HEK293 (cell line): Measurements from ENCODE around the gene PER1.

ENCODE experiments used
- EGR2 ChIP-seq: fragments of 450-650 bp; formaldehyde crosslinking; IDR thresholded peaks from 2 replicates; pipeline ENCODE4 v1.5.1; 2016; ENCODE audit warnings: low read depth, missing biosample characterization, missing genetic modification characterization
- GLIS1 ChIP-seq: fragments of 450-650 bp; formaldehyde crosslinking; IDR thresholded peaks from 2 replicates; pipeline ENCODE4 v1.5.1; 2016; ENCODE audit warnings: missing biosample characterization, missing genetic modification characterization
- KLF1 ChIP-seq: fragments of 450-650 bp; formaldehyde crosslinking; IDR thresholded peaks from 2 replicates; pipeline ENCODE4 v1.5.1; 2016; ENCODE audit warnings: missing biosample characterization, missing genetic modification characterization
- OSR2 ChIP-seq: fragments of 450-650 bp; formaldehyde crosslinking; IDR thresholded peaks from 2 replicates; pipeline ENCODE4 v1.5.1; 2016; ENCODE audit warnings: missing biosample characterization, missing genetic modification characterization
- SCRT2 ChIP-seq: fragments of 450-650 bp; formaldehyde crosslinking; IDR thresholded peaks from 2 replicates; pipeline ENCODE4 v1.5.1; 2016; ENCODE audit warnings: missing biosample characterization, missing genetic modification characterization
- TRIM28 ChIP-seq: IDR thresholded peaks from 2 replicates; pipeline ENCODE4 v1.6.1; 2011; ENCODE audit warnings: low read length, control low read depth, borderline replicate concordance
- WT1 ChIP-seq: fragments of 450-650 bp; formaldehyde crosslinking; IDR thresholded peaks from 2 replicates; pipeline ENCODE4 v1.5.1; 2016; ENCODE audit warnings: missing biosample characterization, missing genetic modification characterization
- YY1 ChIP-seq: fragments of 450-650 bp; formaldehyde crosslinking; IDR thresholded peaks from 2 replicates; pipeline ENCODE4 v1.5.1; 2018; ENCODE audit warnings: missing biosample characterization, missing genetic modification characterization
- ZBTB48 ChIP-seq: fragments of 450-650 bp; formaldehyde crosslinking; IDR thresholded peaks from 2 replicates; pipeline ENCODE4 v1.5.1; 2016; ENCODE audit warnings: missing biosample characterization, missing genetic modification characterization
- ZNF184 ChIP-seq: fragments of 450-650 bp; IDR thresholded peaks from 2 replicates; pipeline ENCODE4 v1.5.1; 2018; ENCODE audit warnings: missing biosample characterization, mild to moderate bottlenecking, missing genetic modification characterization
- ZNF221 ChIP-seq: fragments of 450-650 bp; formaldehyde crosslinking; IDR thresholded peaks from 2 replicates; pipeline ENCODE4 v1.5.1; 2017; ENCODE audit warnings: missing biosample characterization, missing genetic modification characterization, borderline replicate concordance
- ZNF23 ChIP-seq: fragments of 450-650 bp; formaldehyde crosslinking; IDR thresholded peaks from 2 replicates; pipeline ENCODE4 v1.5.1; 2016; ENCODE audit warnings: missing biosample characterization, missing genetic modification characterization, borderline replicate concordance
- ZNF280D ChIP-seq: fragments of 450-650 bp; formaldehyde crosslinking; IDR thresholded peaks from 2 replicates; pipeline ENCODE4 v1.5.1; 2016; ENCODE audit warnings: missing biosample characterization, missing genetic modification characterization
- ZNF416 ChIP-seq: fragments of 450-650 bp; formaldehyde crosslinking; IDR thresholded peaks from 2 replicates; pipeline ENCODE4 v1.5.1; 2016; ENCODE audit warnings: missing biosample characterization, missing genetic modification characterization
- ZNF423 ChIP-seq: fragments of 450-650 bp; formaldehyde crosslinking; IDR thresholded peaks from 2 replicates; pipeline ENCODE4 v1.5.1; 2016; ENCODE audit warnings: missing biosample characterization, missing genetic modification characterization
- ZNF510 ChIP-seq: fragments of 450-650 bp; formaldehyde crosslinking; IDR thresholded peaks from 2 replicates; pipeline ENCODE4 v1.5.1; 2018; ENCODE audit warnings: mild to moderate bottlenecking, missing genetic modification characterization, missing biosample characterization; ENCODE audit not compliant: insufficient replicate concordance
- ZNF558 ChIP-seq: fragments of 450-650 bp; formaldehyde crosslinking; IDR thresholded peaks from 2 replicates; pipeline ENCODE4 v1.5.1; 2016; ENCODE audit warnings: missing biosample characterization, missing genetic modification characterization
- ZNF600 ChIP-seq: fragments of 450-650 bp; formaldehyde crosslinking; IDR thresholded peaks from 2 replicates; pipeline ENCODE4 v1.5.1; 2016; ENCODE audit warnings: missing biosample characterization, missing genetic modification characterization
- ZNF791 ChIP-seq: fragments of 450-650 bp; formaldehyde crosslinking; IDR thresholded peaks from 2 replicates; pipeline ENCODE4 v1.5.1; 2016; ENCODE audit warnings: missing biosample characterization, missing genetic modification characterization
- ZNF830 ChIP-seq: fragments of 450-650 bp; IDR thresholded peaks from 2 replicates; pipeline ENCODE4 v1.5.0; 2018; ENCODE audit warnings: missing biosample characterization, missing genetic modification characterization, low read depth, mild to moderate bottlenecking, moderate library complexity
- TF ChIP-seq, protein P1 (sequence below): fragments of 450-650 bp; formaldehyde crosslinking; IDR thresholded peaks from 2 replicates; pipeline ENCODE4 v1.5.1; 2016; ENCODE audit warnings: missing biosample characterization, missing genetic modification characterization
- TF ChIP-seq, protein P2 (sequence below): fragments of 450-650 bp; formaldehyde crosslinking; IDR thresholded peaks from 2 replicates; pipeline ENCODE4 v1.5.1; 2016; ENCODE audit warnings: missing biosample characterization, missing genetic modification characterization
- TF ChIP-seq, protein P3 (sequence below): fragments of 450-650 bp; formaldehyde crosslinking; IDR thresholded peaks from 2 replicates; pipeline ENCODE4 v1.5.1; 2016; ENCODE audit warnings: missing biosample characterization, missing genetic modification characterization
- TF ChIP-seq, protein P4 (sequence below): fragments of 450-650 bp; formaldehyde crosslinking; IDR thresholded peaks from 2 replicates; pipeline ENCODE4 v1.5.1; 2016; ENCODE audit warnings: missing biosample characterization, missing genetic modification characterization, borderline replicate concordance

The PER1 gene

DNA sequence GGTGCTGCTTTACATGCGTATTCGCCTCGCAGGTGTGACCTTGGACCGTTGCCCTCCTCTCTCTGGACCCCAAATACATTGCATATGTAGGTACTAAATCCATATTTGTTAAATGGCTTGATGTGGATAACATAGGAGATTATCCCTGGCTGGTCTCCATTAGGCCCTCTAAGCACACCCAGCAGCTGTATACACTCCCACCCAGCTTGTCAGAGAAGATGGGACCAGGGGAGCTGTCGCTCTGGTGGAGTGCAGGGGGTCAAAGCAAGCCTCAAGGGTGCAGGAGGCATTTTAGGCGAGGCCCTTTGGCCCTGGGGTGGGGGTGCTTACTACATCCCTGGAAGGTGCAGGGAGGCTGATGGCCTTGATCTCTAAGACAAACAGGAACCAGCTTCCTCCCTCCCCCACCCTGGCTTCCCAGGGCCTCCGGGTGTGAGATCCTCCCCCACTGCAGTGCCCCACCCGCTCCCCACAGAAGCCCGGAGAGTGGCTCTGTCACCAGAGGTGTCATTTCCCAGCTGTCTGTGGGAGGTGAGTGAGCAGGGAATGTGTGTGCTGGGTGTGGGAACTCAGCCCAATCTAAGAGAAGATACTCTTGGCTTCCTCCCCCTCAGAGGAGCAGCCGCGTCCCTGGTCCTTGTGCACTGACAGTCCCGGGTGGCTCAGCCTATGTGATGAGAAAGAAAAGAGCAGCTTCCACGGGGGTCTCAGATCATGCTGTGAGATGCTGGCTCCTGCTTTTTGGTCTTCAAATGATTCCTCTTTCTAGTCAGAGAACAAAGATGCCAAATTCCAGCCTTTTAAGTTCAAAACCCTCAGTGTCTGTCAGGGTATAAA, 12.0 kb upstream of the PER1 start (continued):
- peak; percentile 97 for TF ChIP-seq GLIS1
- peak; percentile 76 for TF ChIP-seq KLF1 (tag by site-specific recombination)
- peak; percentile 75; the same call in 1 of the 2 replicates for TF ChIP-seq ZNF423 (tag by site-specific recombination)
- no peak for TF ChIP-seq SCRT2
- TF ChIP-seq ZNF184 (tag by site-specific recombination), result no peak
- no peak for TF ChIP-seq ZNF600 (tag by site-specific recombination)
- TF ChIP-seq TRIM28, result no peak
- TF ChIP-seq, protein P1, sequence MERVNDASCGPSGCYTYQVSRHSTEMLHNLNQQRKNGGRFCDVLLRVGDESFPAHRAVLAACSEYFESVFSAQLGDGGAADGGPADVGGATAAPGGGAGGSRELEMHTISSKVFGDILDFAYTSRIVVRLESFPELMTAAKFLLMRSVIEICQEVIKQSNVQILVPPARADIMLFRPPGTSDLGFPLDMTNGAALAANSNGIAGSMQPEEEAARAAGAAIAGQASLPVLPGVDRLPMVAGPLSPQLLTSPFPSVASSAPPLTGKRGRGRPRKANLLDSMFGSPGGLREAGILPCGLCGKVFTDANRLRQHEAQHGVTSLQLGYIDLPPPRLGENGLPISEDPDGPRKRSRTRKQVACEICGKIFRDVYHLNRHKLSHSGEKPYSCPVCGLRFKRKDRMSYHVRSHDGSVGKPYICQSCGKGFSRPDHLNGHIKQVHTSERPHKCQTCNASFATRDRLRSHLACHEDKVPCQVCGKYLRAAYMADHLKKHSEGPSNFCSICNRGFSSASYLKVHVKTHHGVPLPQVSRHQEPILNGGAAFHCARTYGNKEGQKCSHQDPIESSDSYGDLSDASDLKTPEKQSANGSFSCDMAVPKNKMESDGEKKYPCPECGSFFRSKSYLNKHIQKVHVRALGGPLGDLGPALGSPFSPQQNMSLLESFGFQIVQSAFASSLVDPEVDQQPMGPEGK, result no peak
- TF ChIP-seq YY1 (tag by site-specific recombination), result no peak
- TF ChIP-seq ZNF23 (tag by site-specific recombination), result no peak
- TF ChIP-seq, protein P2, sequence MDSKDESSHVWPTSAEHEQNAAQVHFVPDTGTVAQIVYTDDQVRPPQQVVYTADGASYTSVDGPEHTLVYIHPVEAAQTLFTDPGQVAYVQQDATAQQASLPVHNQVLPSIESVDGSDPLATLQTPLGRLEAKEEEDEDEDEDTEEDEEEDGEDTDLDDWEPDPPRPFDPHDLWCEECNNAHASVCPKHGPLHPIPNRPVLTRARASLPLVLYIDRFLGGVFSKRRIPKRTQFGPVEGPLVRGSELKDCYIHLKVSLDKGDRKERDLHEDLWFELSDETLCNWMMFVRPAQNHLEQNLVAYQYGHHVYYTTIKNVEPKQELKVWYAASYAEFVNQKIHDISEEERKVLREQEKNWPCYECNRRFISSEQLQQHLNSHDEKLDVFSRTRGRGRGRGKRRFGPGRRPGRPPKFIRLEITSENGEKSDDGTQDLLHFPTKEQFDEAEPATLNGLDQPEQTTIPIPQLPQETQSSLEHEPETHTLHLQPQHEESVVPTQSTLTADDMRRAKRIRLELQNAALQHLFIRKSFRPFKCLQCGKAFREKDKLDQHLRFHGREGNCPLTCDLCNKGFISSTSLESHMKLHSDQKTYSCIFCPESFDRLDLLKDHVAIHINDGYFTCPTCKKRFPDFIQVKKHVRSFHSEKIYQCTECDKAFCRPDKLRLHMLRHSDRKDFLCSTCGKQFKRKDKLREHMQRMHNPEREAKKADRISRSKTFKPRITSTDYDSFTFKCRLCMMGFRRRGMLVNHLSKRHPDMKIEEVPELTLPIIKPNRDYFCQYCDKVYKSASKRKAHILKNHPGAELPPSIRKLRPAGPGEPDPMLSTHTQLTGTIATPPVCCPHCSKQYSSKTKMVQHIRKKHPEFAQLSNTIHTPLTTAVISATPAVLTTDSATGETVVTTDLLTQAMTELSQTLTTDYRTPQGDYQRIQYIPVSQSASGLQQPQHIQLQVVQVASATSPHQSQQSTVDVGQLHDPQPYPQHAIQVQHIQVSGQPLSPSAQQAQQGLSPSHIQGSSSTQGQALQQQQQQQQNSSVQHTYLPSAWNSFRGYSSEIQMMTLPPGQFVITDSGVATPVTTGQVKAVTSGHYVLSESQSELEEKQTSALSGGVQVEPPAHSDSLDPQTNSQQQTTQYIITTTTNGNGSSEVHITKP (tag by site-specific recombination), result peak; percentile 58; the same call in 1 of the 2 replicates
- TF ChIP-seq EGR2 (tag by site-specific recombination), result peak; percentile 91
- TF ChIP-seq ZNF558 (tag by site-specific recombination), result no peak
- TF ChIP-seq, protein P3, sequence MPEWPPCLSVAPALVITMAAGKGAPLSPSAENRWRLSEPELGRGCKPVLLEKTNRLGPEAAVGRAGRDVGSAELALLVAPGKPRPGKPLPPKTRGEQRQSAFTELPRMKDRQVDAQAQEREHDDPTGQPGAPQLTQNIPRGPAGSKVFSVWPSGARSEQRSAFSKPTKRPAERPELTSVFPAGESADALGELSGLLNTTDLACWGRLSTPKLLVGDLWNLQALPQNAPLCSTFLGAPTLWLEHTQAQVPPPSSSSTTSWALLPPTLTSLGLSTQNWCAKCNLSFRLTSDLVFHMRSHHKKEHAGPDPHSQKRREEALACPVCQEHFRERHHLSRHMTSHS (tag by site-specific recombination), result no peak
- peak; percentile 72 for TF ChIP-seq WT1 (tag by site-specific recombination)
- TF ChIP-seq ZNF280D (tag by site-specific recombination), result no peak
- TF ChIP-seq ZNF510 (tag by site-specific recombination), result no peak
- TF ChIP-seq ZNF221, result no peak
- TF ChIP-seq, protein P4, sequence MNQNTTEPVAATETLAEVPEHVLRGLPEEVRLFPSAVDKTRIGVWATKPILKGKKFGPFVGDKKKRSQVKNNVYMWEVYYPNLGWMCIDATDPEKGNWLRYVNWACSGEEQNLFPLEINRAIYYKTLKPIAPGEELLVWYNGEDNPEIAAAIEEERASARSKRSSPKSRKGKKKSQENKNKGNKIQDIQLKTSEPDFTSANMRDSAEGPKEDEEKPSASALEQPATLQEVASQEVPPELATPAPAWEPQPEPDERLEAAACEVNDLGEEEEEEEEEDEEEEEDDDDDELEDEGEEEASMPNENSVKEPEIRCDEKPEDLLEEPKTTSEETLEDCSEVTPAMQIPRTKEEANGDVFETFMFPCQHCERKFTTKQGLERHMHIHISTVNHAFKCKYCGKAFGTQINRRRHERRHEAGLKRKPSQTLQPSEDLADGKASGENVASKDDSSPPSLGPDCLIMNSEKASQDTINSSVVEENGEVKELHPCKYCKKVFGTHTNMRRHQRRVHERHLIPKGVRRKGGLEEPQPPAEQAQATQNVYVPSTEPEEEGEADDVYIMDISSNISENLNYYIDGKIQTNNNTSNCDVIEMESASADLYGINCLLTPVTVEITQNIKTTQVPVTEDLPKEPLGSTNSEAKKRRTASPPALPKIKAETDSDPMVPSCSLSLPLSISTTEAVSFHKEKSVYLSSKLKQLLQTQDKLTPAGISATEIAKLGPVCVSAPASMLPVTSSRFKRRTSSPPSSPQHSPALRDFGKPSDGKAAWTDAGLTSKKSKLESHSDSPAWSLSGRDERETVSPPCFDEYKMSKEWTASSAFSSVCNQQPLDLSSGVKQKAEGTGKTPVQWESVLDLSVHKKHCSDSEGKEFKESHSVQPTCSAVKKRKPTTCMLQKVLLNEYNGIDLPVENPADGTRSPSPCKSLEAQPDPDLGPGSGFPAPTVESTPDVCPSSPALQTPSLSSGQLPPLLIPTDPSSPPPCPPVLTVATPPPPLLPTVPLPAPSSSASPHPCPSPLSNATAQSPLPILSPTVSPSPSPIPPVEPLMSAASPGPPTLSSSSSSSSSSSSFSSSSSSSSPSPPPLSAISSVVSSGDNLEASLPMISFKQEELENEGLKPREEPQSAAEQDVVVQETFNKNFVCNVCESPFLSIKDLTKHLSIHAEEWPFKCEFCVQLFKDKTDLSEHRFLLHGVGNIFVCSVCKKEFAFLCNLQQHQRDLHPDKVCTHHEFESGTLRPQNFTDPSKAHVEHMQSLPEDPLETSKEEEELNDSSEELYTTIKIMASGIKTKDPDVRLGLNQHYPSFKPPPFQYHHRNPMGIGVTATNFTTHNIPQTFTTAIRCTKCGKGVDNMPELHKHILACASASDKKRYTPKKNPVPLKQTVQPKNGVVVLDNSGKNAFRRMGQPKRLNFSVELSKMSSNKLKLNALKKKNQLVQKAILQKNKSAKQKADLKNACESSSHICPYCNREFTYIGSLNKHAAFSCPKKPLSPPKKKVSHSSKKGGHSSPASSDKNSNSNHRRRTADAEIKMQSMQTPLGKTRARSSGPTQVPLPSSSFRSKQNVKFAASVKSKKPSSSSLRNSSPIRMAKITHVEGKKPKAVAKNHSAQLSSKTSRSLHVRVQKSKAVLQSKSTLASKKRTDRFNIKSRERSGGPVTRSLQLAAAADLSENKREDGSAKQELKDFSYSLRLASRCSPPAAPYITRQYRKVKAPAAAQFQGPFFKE (tag by site-specific recombination), result no peak
- no peak for TF ChIP-seq ZNF830 (tag by site-specific recombination)
- no peak for TF ChIP-seq ZNF791 (tag by site-specific recombination)
- TF ChIP-seq ZBTB48 (tag by site-specific recombination), result peak; percentile 70
- peak; percentile 70 for TF ChIP-seq OSR2 (tag by site-specific recombination)
- TF ChIP-seq ZNF416 (tag by site-specific recombination), result no peak
